Thyroid gland (tissue), 4 donors: ENCODE results near the gene NR6A1.

Source experiments
- CTCF ChIP-seq, 6 experiments: fragments of 200-600 bp in 3 of 6; fragments of 450-650 bp in 3 of 6; sonication (generic) in 3 of 6; IDR thresholded peaks; one replicate each; pipeline ENCODE4 v1.5.1; 2016 to 2019; ENCODE audit warnings: antibody characterized with exemption in 6 of 6, mild to moderate bottlenecking in 2 of 6, inconsistent platforms in 1 of 6, moderate library complexity in 1 of 6
- POLR2A ChIP-seq, 2 donors: fragments of 450-650 bp; IDR thresholded peaks; one replicate each; pipeline ENCODE4 v1.6.1; 2017; ENCODE audit warnings: antibody characterized with exemption in 2 of 2, mild to moderate bottlenecking in 2 of 2, moderate library complexity in 1 of 2

DNA sequence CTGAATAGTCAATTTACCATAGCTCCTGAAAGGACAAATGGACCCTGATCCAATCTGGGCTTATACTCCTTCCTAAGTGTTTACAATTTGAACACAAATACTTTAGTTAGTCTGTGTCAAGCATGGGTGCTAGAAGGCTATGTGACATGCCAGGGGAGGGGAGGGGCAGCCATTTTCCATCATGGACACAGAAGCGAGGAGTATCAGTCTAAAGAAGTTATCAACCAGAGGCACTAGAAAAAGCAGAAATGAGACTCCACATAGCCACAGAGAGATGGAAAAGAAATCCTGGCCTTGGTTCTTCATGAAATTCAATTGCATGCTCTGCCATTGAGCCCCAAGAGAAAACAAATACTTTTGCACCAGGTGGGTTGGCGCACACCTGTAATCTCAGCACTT, 61.8 kb downstream of the NR6A1 start:
- no peak for TF ChIP-seq CTCF (IDR thresholded peaks at IDR 0.05)
- no peak for TF ChIP-seq POLR2A (IDR thresholded peaks at IDR 0.05)
